ENCODE results near the gene SCAF4. TPM values are rescaled to one million over a fixed set of nuclear protein-coding genes. Genes with fewer than 3 reads are reported as not detected.

SCAF4 gene
- total RNA-seq, 1 donor from 2014 or later = 32.9 TPM

DNA sequence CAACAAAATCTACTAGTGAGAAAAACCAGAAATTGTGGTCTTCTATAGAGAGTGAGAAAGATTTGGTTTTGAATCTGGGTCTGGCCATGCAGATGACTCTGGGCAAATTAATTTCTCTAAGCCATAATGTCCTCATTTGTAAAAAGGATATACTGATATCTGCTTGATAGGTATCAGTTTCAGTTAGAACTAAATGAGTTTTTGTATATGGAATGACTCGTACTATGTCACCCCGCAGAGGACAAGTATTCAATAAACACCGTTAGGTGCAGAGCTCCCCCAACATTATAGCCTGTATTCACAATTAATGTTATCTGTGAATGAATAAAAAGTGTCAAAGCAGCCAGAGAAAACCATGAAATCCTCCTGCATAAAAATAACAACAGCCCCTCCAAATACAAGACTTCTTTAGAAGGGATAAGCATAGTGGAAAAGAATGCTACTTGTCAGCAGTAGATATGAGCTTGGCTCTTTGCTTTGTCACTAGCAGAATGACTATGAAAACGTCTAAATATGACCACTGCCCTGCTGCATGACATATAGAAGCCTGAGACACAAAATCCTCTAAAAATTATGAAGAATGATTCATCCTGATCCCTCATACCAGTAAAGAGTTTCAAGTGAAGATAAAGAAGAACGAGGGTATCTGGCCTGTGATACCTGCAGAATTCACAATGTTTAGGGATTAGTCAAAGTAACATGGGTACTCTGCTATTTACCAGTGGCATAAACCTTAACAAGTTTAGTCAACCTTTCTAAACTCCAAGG is 17.8 kb downstream of the SCAF4 start:
- no peaks in the 10 kb centered on the region for H3K27me3 ChIP-seq (ENCODE audit: insufficient read depth, low read length)
- TF ChIP-seq EZH2 (IDR thresholded peaks at IDR 0.05; ENCODE audit: insufficient read depth, low read length) = no peak
- TF ChIP-seq CTCF (IDR thresholded peaks at IDR 0.05; ENCODE audit: insufficient read depth, low read depth, low read length) = no peak
- no peak overlapping the region for H3K9ac ChIP-seq (ENCODE audit: low read length)
- Mint-ChIP-seq H3K4me3 (ENCODE audit: unreplicated experiment) (no peak overlapping the region), H3K4me1 (ENCODE audit: low read depth, unreplicated experiment) (peaks cover 44% of the 10 kb centered on the region), H3K9me3 (ENCODE audit: unreplicated experiment) (no peaks in the 10 kb centered on the region), H3K36me3 (ENCODE audit: low read depth, unreplicated experiment) (no peaks in the 10 kb centered on the region), H3K27ac (ENCODE audit: unreplicated experiment) (peak overlapping the region; percentile 35), H3K27me3 (ENCODE audit: low read depth, unreplicated experiment) (no peaks in the 10 kb centered on the region)
- H3K79me2 ChIP-seq (ENCODE audit: insufficient read depth, low read length) = peaks cover 97% of the 10 kb centered on the region
- H3K27ac ChIP-seq (ENCODE audit: low read depth, low read length) = peak overlapping the region; percentile 2
- peak; percentile 76 for FAIRE-seq
- H3K4me3 ChIP-seq (ENCODE audit: insufficient read depth, low read depth, low read length) = no peak overlapping the region
- H3K4me1 ChIP-seq (ENCODE audit: insufficient read depth, low read length) = peaks cover 23% of the 10 kb centered on the region
- peaks cover 85% of the 10 kb centered on the region for H4K20me1 ChIP-seq (ENCODE audit: insufficient read depth, low read length)
- DNase-seq (ENCODE audit: low read depth) = peak; percentile 33
- H3K36me3 ChIP-seq (ENCODE audit: insufficient read depth, low read length) = no peaks in the 10 kb centered on the region
- H3K4me2 ChIP-seq (ENCODE audit: low read length) = peak overlapping the region; percentile 22
- no peak overlapping the region for H2AFZ ChIP-seq (ENCODE audit: low read depth, low read length)
- no peaks in the 10 kb centered on the region for H3K9me3 ChIP-seq (ENCODE audit: insufficient read depth, low read depth, low read length)

- H3K9ac ChIP-seq (ENCODE audit: low read length) = no peak overlapping the region
- Mint-ChIP-seq H3K4me3 (ENCODE audit: unreplicated experiment) (no peak overlapping the region), H3K36me3 (ENCODE audit: low read depth, unreplicated experiment) (no peaks in the 10 kb centered on the region), H3K27me3 (ENCODE audit: low read depth, unreplicated experiment) (no peaks in the 10 kb centered on the region), H3K27ac (ENCODE audit: unreplicated experiment) (peak overlapping the region; percentile 53), H3K4me1 (ENCODE audit: low read depth, unreplicated experiment) (peaks cover 48% of the 10 kb centered on the region), H3K9me3 (ENCODE audit: unreplicated experiment) (no peaks in the 10 kb centered on the region)
- no peak overlapping the region for H3K27ac ChIP-seq (ENCODE audit: low read depth, low read length)
- DNase-seq (ENCODE audit: low read depth) (no peak), FAIRE-seq (no peak)
- peaks cover 97% of the 10 kb centered on the region for H3K79me2 ChIP-seq (ENCODE audit: insufficient read depth, low read length)
- H4K20me1 ChIP-seq (ENCODE audit: insufficient read depth, low read length) = peaks cover 84% of the 10 kb centered on the region
- no peaks in the 10 kb centered on the region for H3K27me3 ChIP-seq (ENCODE audit: insufficient read depth, low read length)
- no peak overlapping the region for H2AFZ ChIP-seq (ENCODE audit: low read depth, low read length)
- no peaks in the 10 kb centered on the region for H3K9me3 ChIP-seq (ENCODE audit: insufficient read depth, low read depth, low read length)
- H3K4me3 ChIP-seq (ENCODE audit: insufficient read depth, low read depth, low read length) = no peak overlapping the region
- H3K36me3 ChIP-seq (ENCODE audit: insufficient read depth, low read length) = no peaks in the 10 kb centered on the region
- H3K4me2 ChIP-seq (ENCODE audit: low read length) = no peak overlapping the region
- H3K4me1 ChIP-seq (ENCODE audit: insufficient read depth, low read length) = peaks cover 23% of the 10 kb centered on the region
- TF ChIP-seq EZH2 (IDR thresholded peaks at IDR 0.05; ENCODE audit: insufficient read depth, low read length) = no peak
- no peak for TF ChIP-seq CTCF (IDR thresholded peaks at IDR 0.05; ENCODE audit: insufficient read depth, low read depth, low read length)
Observed at GRCh38 chr21:31713115-31713514, 18.8 kb downstream of the SCAF4 start.

GRCh38 chr21:31711745-31712285 is 20.1 kb downstream of the SCAF4 start:
- H3K4me3 ChIP-seq (ENCODE audit: insufficient read depth, low read depth, low read length) = no peak overlapping the region
- no peaks in the 10 kb centered on the region for H3K27me3 ChIP-seq (ENCODE audit: insufficient read depth, low read length)
- no peak for FAIRE-seq
- H3K4me1 ChIP-seq (ENCODE audit: insufficient read depth, low read length) = peaks cover 23% of the 10 kb centered on the region
- Mint-ChIP-seq H3K4me1 (ENCODE audit: low read depth, unreplicated experiment) (peaks cover 48% of the 10 kb centered on the region), H3K9me3 (ENCODE audit: unreplicated experiment) (no peaks in the 10 kb centered on the region), H3K27ac (ENCODE audit: unreplicated experiment) (no peak overlapping the region), H3K4me3 (ENCODE audit: unreplicated experiment) (no peak overlapping the region), H3K36me3 (ENCODE audit: low read depth, unreplicated experiment) (no peaks in the 10 kb centered on the region), H3K27me3 (ENCODE audit: low read depth, unreplicated experiment) (no peaks in the 10 kb centered on the region)
- H3K4me2 ChIP-seq (ENCODE audit: low read length) = no peak overlapping the region
- no peak overlapping the region for H3K27ac ChIP-seq (ENCODE audit: low read depth, low read length)
- no peak overlapping the region for H2AFZ ChIP-seq (ENCODE audit: low read depth, low read length)
- DNase-seq (ENCODE audit: low read depth) = no peak
- peaks cover 100% of the 10 kb centered on the region for H3K79me2 ChIP-seq (ENCODE audit: insufficient read depth, low read length)
- no peaks in the 10 kb centered on the region for H3K9me3 ChIP-seq (ENCODE audit: insufficient read depth, low read depth, low read length)
- no peak overlapping the region for H3K9ac ChIP-seq (ENCODE audit: low read length)
- TF ChIP-seq CTCF (IDR thresholded peaks at IDR 0.05; ENCODE audit: insufficient read depth, low read depth, low read length) = no peak
- no peak for TF ChIP-seq EZH2 (IDR thresholded peaks at IDR 0.05; ENCODE audit: insufficient read depth, low read length)
- H4K20me1 ChIP-seq (ENCODE audit: insufficient read depth, low read length) = peaks cover 89% of the 10 kb centered on the region
- H3K36me3 ChIP-seq (ENCODE audit: insufficient read depth, low read length) = no peaks in the 10 kb centered on the region
